Measurements from ENCODE around the gene OR2Y1.
"Not testable (repeated sequence)": the region's sequence is repeated elsewhere in the genome, so short reads cannot be mapped to it uniquely, and the experiment has no call there.

OR2Y1 gene

GRCh38 chr5:180784497-180785097, 44.7 kb upstream of the OR2Y1 start:
- in situ Hi-C loops (cut with MboI; ENCODE audit: low sequenced_read_pairs, unreplicated experiment), result loop anchor here (10.0 kb wide), 1 partner anchor 370 kb away; no protein-coding TSS in a partner anchor
- DNase-seq (ENCODE audit: low spot score), result peak; percentile 86
- peak; percentile 55 for TF ChIP-seq CTCF (IDR thresholded peaks at IDR 0.05; ENCODE audit: borderline replicate concordance, control extremely low read depth, extremely low read depth, insufficient read depth, missing control alignments)

- no peak for DNase-seq (ENCODE audit: low spot score)
- TF ChIP-seq CTCF (IDR thresholded peaks at IDR 0.05; ENCODE audit: borderline replicate concordance, control extremely low read depth, extremely low read depth, insufficient read depth, missing control alignments), result no peak
Measured at GRCh38 chr5:180783340-180784052, 43.6 kb upstream of the OR2Y1 start.

DNA sequence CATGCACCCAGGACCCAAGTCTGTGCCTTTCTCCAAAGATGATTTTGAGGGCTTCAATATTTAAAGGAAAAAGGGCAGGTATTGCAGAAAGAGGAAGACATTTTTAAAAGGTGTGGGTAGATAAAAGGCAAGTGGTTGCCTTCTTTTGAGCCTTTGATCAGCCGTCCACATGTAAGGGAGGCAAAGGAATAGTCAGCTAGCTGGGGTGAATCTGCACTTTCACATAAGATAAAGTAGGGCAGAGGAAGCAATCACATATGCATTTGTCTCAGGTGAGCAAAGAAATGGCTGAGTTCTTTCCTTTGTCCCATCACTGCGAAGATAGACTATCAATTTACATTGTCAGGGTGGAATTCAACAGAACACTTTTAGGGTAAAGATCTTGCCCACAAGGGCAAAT, 42.9 kb upstream of the OR2Y1 start:
- TF ChIP-seq CTCF (IDR thresholded peaks at IDR 0.05; ENCODE audit: borderline replicate concordance, control extremely low read depth, extremely low read depth, insufficient read depth, missing control alignments), result no peak
- in situ Hi-C loops (cut with MboI; ENCODE audit: low sequenced_read_pairs, unreplicated experiment), result loop anchor here (10.0 kb wide), 1 partner anchor 372 kb away; no protein-coding TSS in a partner anchor
- no peak for DNase-seq (ENCODE audit: low spot score)

More at GRCh38 chr5:180783340-180784052, 43.6 kb upstream of the OR2Y1 start:
- in situ Hi-C loops (cut with MboI; ENCODE audit: low sequenced_read_pairs, unreplicated experiment), result loop anchor here (10.0 kb wide), 1 partner anchor 371 kb away; no protein-coding TSS in a partner anchor

DNA sequence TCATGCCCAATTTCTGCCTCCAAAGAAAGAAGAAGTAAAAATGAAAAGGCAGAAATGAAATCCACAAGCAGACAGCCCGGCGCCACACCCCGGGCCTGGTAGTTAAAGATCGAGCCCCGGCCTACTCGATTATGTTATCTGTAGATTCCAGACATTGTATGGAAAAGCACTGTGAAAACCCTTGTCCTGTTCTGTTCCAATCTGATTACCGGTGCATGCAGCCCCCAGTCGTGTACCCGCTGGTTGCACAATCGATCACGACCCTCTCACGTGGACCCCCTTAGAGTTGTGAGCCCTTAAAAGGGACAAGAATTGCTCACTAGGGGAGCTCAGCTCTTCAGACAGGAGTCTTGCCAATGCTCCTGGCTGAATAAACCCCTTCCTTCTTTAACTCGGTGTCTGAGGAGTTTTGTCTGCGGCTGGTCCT, 42.1 kb upstream of the OR2Y1 start:
- DNase-seq (ENCODE audit: low spot score), result not testable (repeated sequence)
- in situ Hi-C loops (cut with MboI; ENCODE audit: low sequenced_read_pairs, unreplicated experiment), result loop anchor here (10.0 kb wide), 1 partner anchor 373 kb away; no protein-coding TSS in a partner anchor

- DNase-seq (ENCODE audit: low spot score), result no peak
- in situ Hi-C loops (cut with MboI; ENCODE audit: low sequenced_read_pairs, unreplicated experiment), result loop anchor here (10.0 kb wide), 1 partner anchor 375 kb away; no protein-coding TSS in a partner anchor
- no peak for TF ChIP-seq CTCF (IDR thresholded peaks at IDR 0.05; ENCODE audit: borderline replicate concordance, control extremely low read depth, extremely low read depth, insufficient read depth, missing control alignments)
Measured at GRCh38 chr5:180779985-180780610, 40.2 kb upstream of the OR2Y1 start.

GRCh38 chr5:180777475-180777874, 37.6 kb upstream of the OR2Y1 start:
- in situ Hi-C loops (cut with MboI; ENCODE audit: low sequenced_read_pairs, unreplicated experiment), result no loop called here
- no peak for TF ChIP-seq CTCF (IDR thresholded peaks at IDR 0.05; ENCODE audit: borderline replicate concordance, control extremely low read depth, extremely low read depth, insufficient read depth, missing control alignments)
- no peak for DNase-seq (ENCODE audit: low spot score)
